ENCODE measurements around the gene ETNPPL. TPM values are rescaled to one million over a fixed set of nuclear protein-coding genes. Genes with fewer than 3 reads are reported as not detected.
A peak's percentile ranks its signal among the peaks of the same experiment; 100 is the strongest.

Gene ETNPPL
- total RNA-seq, 2 donors from 2014 or later = 0.75 to 5.7 TPM

DNA sequence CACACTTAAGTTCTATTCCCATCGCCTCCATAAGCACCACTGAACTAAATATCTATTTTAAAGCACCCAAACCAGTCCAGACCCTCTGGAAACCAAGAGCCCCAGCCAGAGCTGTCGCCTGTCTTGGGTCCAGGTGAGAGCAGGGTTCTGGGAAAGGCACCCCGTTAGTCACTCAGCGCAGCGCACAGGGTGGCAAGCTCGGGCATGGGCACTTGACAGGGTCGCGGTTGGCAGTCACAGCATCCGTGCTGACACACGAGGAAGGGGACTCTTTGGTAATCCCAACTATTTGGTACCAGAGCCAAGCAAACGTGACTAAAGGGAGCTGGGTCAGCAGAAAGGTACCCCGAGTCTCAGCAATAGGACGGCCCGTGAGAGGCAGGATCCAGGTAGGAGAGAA lies 24.3 kb upstream of the ETNPPL start:
- H3K27ac ChIP-seq = no peak overlapping the region
- no peak for DNase-seq (ENCODE audit: low spot score)
- H3K9me3 ChIP-seq = no peaks in the 10 kb centered on the region
- no peak overlapping the region for H3K4me3 ChIP-seq
- H3K36me3 ChIP-seq = no peaks in the 10 kb centered on the region
- TF ChIP-seq, protein P1, sequence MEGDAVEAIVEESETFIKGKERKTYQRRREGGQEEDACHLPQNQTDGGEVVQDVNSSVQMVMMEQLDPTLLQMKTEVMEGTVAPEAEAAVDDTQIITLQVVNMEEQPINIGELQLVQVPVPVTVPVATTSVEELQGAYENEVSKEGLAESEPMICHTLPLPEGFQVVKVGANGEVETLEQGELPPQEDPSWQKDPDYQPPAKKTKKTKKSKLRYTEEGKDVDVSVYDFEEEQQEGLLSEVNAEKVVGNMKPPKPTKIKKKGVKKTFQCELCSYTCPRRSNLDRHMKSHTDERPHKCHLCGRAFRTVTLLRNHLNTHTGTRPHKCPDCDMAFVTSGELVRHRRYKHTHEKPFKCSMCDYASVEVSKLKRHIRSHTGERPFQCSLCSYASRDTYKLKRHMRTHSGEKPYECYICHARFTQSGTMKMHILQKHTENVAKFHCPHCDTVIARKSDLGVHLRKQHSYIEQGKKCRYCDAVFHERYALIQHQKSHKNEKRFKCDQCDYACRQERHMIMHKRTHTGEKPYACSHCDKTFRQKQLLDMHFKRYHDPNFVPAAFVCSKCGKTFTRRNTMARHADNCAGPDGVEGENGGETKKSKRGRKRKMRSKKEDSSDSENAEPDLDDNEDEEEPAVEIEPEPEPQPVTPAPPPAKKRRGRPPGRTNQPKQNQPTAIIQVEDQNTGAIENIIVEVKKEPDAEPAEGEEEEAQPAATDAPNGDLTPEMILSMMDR (IDR thresholded peaks at IDR 0.05) = no peak
- no peaks in the 10 kb centered on the region for H3K4me1 ChIP-seq
- H3K27me3 ChIP-seq = no peaks in the 10 kb centered on the region

DNA sequence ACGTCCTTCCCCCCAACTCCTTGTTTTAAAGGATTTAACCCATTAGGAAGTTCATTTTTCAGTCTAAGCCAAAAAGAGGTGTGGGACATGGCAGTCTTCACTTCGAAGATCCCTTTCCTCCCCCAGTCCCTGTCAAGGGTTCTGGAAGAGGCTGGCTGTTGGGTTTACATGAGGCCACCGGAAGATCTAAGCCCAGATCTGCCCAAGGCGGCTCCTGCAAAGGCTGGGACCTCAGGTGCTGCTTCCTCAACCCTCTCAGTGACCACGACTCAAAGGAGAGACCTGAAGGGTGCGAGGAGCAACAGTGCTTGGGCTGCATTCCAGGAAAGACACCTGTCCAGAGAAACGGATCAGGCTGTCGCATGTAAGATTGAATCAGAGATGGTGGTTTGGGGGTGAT lies 23.5 kb upstream of the ETNPPL start:
- H3K4me3 ChIP-seq = no peak overlapping the region
- no peaks in the 10 kb centered on the region for H3K4me1 ChIP-seq
- H3K36me3 ChIP-seq = no peaks in the 10 kb centered on the region
- no peak overlapping the region for H3K27ac ChIP-seq
- no peak for DNase-seq (ENCODE audit: low spot score)
- H3K9me3 ChIP-seq = no peaks in the 10 kb centered on the region
- TF ChIP-seq, protein P1 (IDR thresholded peaks at IDR 0.05) = no peak
- H3K27me3 ChIP-seq = no peaks in the 10 kb centered on the region

DNA sequence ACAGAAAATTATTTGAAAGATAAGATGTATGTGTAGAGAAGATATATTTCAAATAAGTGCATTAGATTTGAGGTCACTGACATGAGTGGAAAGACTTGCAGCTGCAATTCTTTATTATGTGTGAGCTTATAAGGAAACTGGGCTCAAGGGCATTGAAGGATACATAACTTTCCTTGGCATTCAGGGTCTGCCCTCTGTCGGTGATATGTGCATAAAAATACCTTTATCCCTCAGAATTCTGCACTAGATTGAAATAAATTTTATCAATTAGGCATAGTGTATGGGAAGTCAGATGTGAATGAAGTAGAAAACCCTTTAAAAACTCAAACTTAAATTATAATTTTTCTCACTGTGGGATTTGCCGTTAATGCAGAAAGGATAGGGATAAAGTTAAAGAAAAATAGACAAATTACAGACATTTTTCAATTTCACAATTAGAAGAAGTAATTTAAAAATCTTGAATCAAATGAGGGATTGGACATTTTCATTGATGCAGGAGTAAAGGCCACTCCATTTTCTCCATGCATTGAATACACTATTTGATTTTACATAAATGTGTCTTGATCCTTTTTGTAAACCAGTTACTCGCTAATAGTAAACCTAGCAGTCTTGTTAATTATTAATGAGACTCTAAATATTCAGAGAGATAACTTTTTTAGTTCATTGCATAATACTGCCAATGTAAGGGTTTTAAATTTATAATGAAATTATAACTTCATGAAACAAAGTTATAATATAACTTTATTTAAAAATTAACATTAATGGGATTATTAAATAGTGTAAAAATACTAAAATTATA lies 21.0 kb upstream of the ETNPPL start:
- no peak overlapping the region for H3K27ac ChIP-seq
- TF ChIP-seq, protein P1 (IDR thresholded peaks at IDR 0.05) = peak in 1 of 2 donors; percentile 31
- no peaks in the 10 kb centered on the region for H3K27me3 ChIP-seq
- no peaks in the 10 kb centered on the region for H3K4me1 ChIP-seq
- no peak overlapping the region for H3K4me3 ChIP-seq
- H3K9me3 ChIP-seq = no peaks in the 10 kb centered on the region
- DNase-seq (ENCODE audit: low spot score) = no peak
- H3K36me3 ChIP-seq = no peaks in the 10 kb centered on the region

DNA sequence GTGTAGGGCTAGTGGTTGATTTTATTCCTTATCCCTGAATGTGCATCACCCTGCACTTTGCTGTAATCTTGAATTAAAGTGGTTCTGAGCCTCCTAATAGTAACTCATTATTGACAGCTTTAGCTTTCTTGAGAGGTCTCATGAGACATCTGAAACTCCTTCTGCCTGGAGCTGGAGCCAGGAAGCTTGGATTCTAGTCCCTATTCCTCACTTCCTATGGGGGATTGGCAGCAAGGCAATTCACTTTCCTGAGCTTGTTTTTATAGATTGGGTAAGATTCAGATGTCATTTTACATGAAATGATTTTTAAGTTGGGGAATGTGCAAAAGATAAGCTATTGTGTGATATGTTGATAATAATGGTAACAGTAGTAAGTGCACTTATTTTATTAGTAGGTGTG lies 17.1 kb upstream of the ETNPPL start:
- TF ChIP-seq, protein P1 (IDR thresholded peaks at IDR 0.05) = no peak
- H3K27ac ChIP-seq = no peak overlapping the region
- no peaks in the 10 kb centered on the region for H3K36me3 ChIP-seq
- H3K4me3 ChIP-seq = no peak overlapping the region
- H3K4me1 ChIP-seq = no peaks in the 10 kb centered on the region
- no peak for DNase-seq (ENCODE audit: low spot score)
- no peaks in the 10 kb centered on the region for H3K9me3 ChIP-seq
- H3K27me3 ChIP-seq = no peaks in the 10 kb centered on the region

DNA sequence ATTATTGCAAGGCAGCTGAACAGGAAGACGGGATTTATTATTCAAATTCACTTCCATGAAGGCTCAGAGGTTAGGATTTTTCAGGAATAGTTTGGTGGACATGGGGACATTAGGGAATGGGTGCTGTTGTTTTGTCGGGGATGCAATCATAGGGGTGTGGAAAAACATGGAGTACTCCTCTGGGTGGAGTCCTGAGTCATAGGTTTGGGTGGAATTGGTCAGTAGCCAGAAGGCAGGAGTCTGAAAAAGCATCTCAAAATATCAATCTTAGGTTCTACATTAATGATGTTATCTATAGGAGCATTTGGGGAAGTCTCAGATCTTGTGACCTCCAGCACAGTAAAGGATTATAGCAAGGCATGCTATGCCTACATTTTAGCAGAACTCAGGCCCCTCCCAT lies 14.5 kb upstream of the ETNPPL start:
- TF ChIP-seq, protein P1 (IDR thresholded peaks at IDR 0.05) = no peak

DNA sequence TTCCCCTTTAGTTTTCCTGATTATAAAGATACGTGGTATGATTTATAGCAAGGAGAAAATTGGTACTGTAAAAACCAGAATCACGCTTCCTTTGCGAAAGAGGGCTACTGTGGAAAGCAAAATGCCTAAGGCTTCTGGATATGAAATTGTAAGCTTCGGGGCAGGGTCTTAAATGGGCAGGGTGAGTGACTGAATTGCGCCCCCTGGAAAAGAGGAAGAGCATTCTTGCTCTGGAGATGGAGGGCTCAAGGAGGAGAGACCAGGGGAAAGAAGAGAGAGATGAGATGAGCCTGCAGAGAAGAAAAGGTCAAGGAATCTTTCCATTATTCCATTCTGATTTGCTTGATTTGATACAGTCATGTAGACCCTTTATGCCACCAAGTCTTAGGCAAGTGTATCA lies 13.1 kb upstream of the ETNPPL start:
- Histone ChIP-seq H3K4me1 (peaks cover 0 to 5% of the 10 kb centered on the region in 2 donors), H3K36me3 (no peaks in the 10 kb centered on the region), H3K27ac (peak overlapping the region in 1 of 2 donors; percentile 57), H3K9me3 (no peaks in the 10 kb centered on the region), H3K27me3 (no peaks in the 10 kb centered on the region), H3K4me3 (no peak overlapping the region)
- DNase-seq (ENCODE audit: low spot score) = no peak
- TF ChIP-seq, protein P1 (IDR thresholded peaks at IDR 0.05) = no peak

More for the DNA sequence above, 14.5 kb upstream of the ETNPPL start:
- Histone ChIP-seq H3K36me3 (no peaks in the 10 kb centered on the region), H3K4me3 (no peak overlapping the region), H3K27ac (no peak overlapping the region), H3K27me3 (no peaks in the 10 kb centered on the region), H3K9me3 (no peaks in the 10 kb centered on the region), H3K4me1 (peaks cover 0 to 5% of the 10 kb centered on the region in 2 donors)
- no peak for DNase-seq (ENCODE audit: low spot score)
